ENCODE measurements around the gene TYW3.

DNA sequence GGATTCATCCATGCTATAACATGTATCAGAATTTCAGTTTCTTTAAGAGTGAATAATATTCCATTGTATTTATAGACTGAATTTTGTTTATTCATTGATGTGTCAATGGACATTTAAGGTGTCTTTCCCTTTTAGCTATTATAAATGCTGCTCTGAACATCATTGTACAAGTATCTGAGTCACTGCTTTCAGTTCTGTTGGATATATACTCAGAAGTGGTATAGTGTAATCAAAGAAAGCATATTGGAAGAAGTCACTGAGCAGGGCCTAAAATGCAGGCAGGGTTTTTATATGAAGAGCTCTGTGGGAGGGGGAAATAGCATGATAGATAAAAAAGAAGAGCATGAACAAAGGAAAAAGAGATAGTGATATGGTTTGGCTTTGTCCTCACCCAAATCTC, 22.5 kb downstream of the TYW3 start:
- TF ChIP-seq, protein P1, sequence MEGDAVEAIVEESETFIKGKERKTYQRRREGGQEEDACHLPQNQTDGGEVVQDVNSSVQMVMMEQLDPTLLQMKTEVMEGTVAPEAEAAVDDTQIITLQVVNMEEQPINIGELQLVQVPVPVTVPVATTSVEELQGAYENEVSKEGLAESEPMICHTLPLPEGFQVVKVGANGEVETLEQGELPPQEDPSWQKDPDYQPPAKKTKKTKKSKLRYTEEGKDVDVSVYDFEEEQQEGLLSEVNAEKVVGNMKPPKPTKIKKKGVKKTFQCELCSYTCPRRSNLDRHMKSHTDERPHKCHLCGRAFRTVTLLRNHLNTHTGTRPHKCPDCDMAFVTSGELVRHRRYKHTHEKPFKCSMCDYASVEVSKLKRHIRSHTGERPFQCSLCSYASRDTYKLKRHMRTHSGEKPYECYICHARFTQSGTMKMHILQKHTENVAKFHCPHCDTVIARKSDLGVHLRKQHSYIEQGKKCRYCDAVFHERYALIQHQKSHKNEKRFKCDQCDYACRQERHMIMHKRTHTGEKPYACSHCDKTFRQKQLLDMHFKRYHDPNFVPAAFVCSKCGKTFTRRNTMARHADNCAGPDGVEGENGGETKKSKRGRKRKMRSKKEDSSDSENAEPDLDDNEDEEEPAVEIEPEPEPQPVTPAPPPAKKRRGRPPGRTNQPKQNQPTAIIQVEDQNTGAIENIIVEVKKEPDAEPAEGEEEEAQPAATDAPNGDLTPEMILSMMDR (IDR thresholded peaks at IDR 0.05): no peak
- TF ChIP-seq POLR2A (IDR thresholded peaks at IDR 0.05): no peak
